SK-N-SH treated with all-trans-retinoic acid at 6 μM for 48 hours (cell line): ENCODE results near the gene C9orf85.

Source experiments
- ATAC-seq: fragments of 200-7000 bp; cut with Tn5 transposase; 3 replicates; pipeline ENCODE4 v1.9.1; 2020; ENCODE audit warnings: mild to moderate bottlenecking, moderate library complexity
- BACH2 ChIP-seq: fragments of 250-450 bp; sonication (Bioruptor Pico); IDR thresholded peaks from 2 replicates; pipeline ENCODE4 v1.9.0; 2021; ENCODE audit warnings: mild to moderate bottlenecking, borderline replicate concordance
- CSDC2 ChIP-seq: fragments of 250-450 bp; sonication (Bioruptor Pico); IDR thresholded peaks from 2 replicates; pipeline ENCODE4 v1.5.0; 2020; ENCODE audit warnings: mild to moderate bottlenecking, moderate library complexity
- ESRRG ChIP-seq: fragments of 250-450 bp; sonication (Bioruptor Pico); IDR thresholded peaks from 2 replicates; pipeline ENCODE4 v1.6.1; 2021; ENCODE audit warnings: mild to moderate bottlenecking
- GLIS3 ChIP-seq: fragments of 250-450 bp; sonication (Bioruptor Pico); IDR thresholded peaks from 2 replicates; pipeline ENCODE4 v1.5.0; 2020; ENCODE audit warnings: mild to moderate bottlenecking, moderate library complexity
- OSR1 ChIP-seq: fragments of 250-450 bp; sonication (Bioruptor Pico); IDR thresholded peaks from 2 replicates; pipeline ENCODE4 v1.8.0; 2022; ENCODE audit warnings: moderate library complexity, mild to moderate bottlenecking, inconsistent platforms
- PATZ1 ChIP-seq: fragments of 250-450 bp; sonication (Bioruptor Pico); IDR thresholded peaks from 2 replicates; pipeline ENCODE4 v1.8.0; 2020; ENCODE audit warnings: mild to moderate bottlenecking, moderate library complexity, borderline replicate concordance
- PPARA ChIP-seq: fragments of 250-450 bp; sonication (Bioruptor Pico); IDR thresholded peaks from 2 replicates; pipeline ENCODE4 v1.5.0; 2020; ENCODE audit warnings: mild to moderate bottlenecking, borderline replicate concordance
- RARB ChIP-seq: fragments of 250-450 bp; sonication (Bioruptor Pico); IDR thresholded peaks from 2 replicates; pipeline ENCODE4 v1.8.0; 2021; ENCODE audit warnings: mild to moderate bottlenecking, moderate library complexity
- SNAI2 ChIP-seq: fragments of 250-450 bp; sonication (Bioruptor Pico); IDR thresholded peaks from 2 replicates; pipeline ENCODE4 v1.5.0; 2020; ENCODE audit warnings: mild to moderate bottlenecking, moderate library complexity
- TCF4 ChIP-seq: fragments of 250-450 bp; sonication (Bioruptor Pico); IDR thresholded peaks from 2 replicates; pipeline ENCODE4 v1.8.0; 2021; ENCODE audit warnings: mild to moderate bottlenecking, moderate library complexity, borderline replicate concordance
- TOX ChIP-seq: fragments of 250-450 bp; sonication (Bioruptor Pico); IDR thresholded peaks from 2 replicates; pipeline ENCODE4 v1.8.0; 2021; ENCODE audit warnings: mild to moderate bottlenecking, moderate library complexity, borderline replicate concordance
- TSHZ2 ChIP-seq: fragments of 250-450 bp; sonication (Bioruptor Pico); IDR thresholded peaks from 2 replicates; pipeline ENCODE4 v1.5.0; 2020; ENCODE audit warnings: mild to moderate bottlenecking, moderate library complexity
- ZC3H10 ChIP-seq: fragments of 250-450 bp; sonication (Bioruptor Pico); IDR thresholded peaks from 2 replicates; pipeline ENCODE4 v1.5.1; 2021; ENCODE audit warnings: mild to moderate bottlenecking, moderate library complexity
- ZFP3 ChIP-seq: fragments of 250-450 bp; sonication (Bioruptor Pico); IDR thresholded peaks from 2 replicates; pipeline ENCODE4 v1.5.0; 2020; ENCODE audit warnings: mild to moderate bottlenecking, moderate library complexity
- ZFP30 ChIP-seq: fragments of 450-650 bp; formaldehyde crosslinking; IDR thresholded peaks from 2 replicates; pipeline ENCODE4 v1.5.0; 2022; ENCODE audit warnings: mild to moderate bottlenecking, moderate library complexity
- ZNF565 ChIP-seq: fragments of 450-650 bp; formaldehyde crosslinking; conservative IDR thresholded peaks from 2 replicates; pipeline ENCODE4 v1.5.0; 2020; ENCODE audit warnings: low read depth, mild to moderate bottlenecking, moderate library complexity
- ZNF70 ChIP-seq: fragments of 450-650 bp; formaldehyde crosslinking; IDR thresholded peaks from 2 replicates; pipeline ENCODE4 v1.5.0; 2020; ENCODE audit warnings: mild to moderate bottlenecking, moderate library complexity
- ZNF8 ChIP-seq: fragments of 450-650 bp; formaldehyde crosslinking; IDR thresholded peaks from 2 replicates; pipeline ENCODE4 v1.5.0; 2020; ENCODE audit warnings: mild to moderate bottlenecking, moderate library complexity
- TF ChIP-seq, protein P1 (sequence below): fragments of 250-450 bp; sonication (Bioruptor Pico); IDR thresholded peaks from 2 replicates; pipeline ENCODE4 v1.8.0; 2021; ENCODE audit warnings: low read depth, mild to moderate bottlenecking, moderate library complexity, borderline replicate concordance
- TF ChIP-seq, protein P2 (sequence below): fragments of 250-450 bp; sonication (Bioruptor Pico); IDR thresholded peaks from 2 replicates; pipeline ENCODE4 v1.5.1; 2020; ENCODE audit warnings: low read depth, mild to moderate bottlenecking, moderate library complexity
- TF ChIP-seq, protein P3 (sequence below): fragments of 250-450 bp; sonication (Bioruptor Pico); IDR thresholded peaks from 2 replicates; pipeline ENCODE4 v1.5.1; 2021; ENCODE audit warnings: mild to moderate bottlenecking, moderate library complexity

C9orf85 gene

DNA sequence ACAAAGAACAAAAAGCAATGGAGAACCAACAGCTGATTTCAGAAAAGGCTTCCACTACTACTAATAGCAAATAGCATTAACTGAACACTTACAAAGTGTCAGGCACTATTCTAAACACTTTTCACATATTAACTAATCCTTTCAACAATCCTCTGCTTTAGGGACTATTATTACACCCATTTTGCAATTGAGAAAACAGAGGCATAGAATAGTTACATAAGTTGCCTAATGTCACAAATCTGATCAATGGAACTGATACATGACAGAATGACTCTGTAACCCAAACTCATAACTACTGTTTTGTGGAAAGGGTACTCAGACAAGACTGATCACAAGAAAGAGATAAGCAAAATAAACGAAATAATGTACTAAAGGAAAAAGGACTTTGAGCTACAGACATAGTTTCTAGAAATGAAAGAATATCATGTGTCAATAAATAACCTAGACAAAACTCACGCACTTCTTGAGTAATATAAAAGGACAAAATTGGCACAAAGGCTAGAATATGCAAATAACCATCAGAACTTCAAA, 31.7 kb upstream of the C9orf85 start:
- TF ChIP-seq PPARA (no peak), ESRRG (CRISPR knock-in tag) (no peak), ZNF70 (CRISPR knock-in tag) (no peak), ZFP30 (no peak), CSDC2 (CRISPR knock-in tag) (no peak), OSR1 (CRISPR knock-in tag) (no peak), TOX (CRISPR knock-in tag) (no peak), PATZ1 (no peak), SNAI2 (CRISPR knock-in tag) (no peak), BACH2 (CRISPR knock-in tag) (no peak), ZNF8 (CRISPR knock-in tag) (no peak), GLIS3 (CRISPR knock-in tag) (no peak), RARB (CRISPR knock-in tag) (no peak), ZFP3 (CRISPR knock-in tag) (no peak), TSHZ2 (CRISPR knock-in tag) (no peak)
- TF ChIP-seq, protein P1, sequence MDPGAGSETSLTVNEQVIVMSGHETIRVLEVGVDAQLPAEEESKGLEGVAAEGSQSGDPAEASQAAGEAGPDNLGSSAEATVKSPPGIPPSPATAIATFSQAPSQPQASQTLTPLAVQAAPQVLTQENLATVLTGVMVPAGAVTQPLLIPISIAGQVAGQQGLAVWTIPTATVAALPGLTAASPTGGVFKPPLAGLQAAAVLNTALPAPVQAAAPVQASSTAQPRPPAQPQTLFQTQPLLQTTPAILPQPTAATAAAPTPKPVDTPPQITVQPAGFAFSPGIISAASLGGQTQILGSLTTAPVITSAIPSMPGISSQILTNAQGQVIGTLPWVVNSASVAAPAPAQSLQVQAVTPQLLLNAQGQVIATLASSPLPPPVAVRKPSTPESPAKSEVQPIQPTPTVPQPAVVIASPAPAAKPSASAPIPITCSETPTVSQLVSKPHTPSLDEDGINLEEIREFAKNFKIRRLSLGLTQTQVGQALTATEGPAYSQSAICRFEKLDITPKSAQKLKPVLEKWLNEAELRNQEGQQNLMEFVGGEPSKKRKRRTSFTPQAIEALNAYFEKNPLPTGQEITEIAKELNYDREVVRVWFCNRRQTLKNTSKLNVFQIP (CRISPR knock-in tag): no peak
- TF ChIP-seq, protein P2, sequence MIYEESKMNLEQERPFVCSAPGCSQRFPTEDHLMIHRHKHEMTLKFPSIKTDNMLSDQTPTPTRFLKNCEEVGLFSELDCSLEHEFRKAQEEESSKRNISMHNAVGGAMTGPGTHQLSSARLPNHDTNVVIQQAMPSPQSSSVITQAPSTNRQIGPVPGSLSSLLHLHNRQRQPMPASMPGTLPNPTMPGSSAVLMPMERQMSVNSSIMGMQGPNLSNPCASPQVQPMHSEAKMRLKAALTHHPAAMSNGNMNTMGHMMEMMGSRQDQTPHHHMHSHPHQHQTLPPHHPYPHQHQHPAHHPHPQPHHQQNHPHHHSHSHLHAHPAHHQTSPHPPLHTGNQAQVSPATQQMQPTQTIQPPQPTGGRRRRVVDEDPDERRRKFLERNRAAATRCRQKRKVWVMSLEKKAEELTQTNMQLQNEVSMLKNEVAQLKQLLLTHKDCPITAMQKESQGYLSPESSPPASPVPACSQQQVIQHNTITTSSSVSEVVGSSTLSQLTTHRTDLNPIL (CRISPR knock-in tag): no peak
- no peak for ATAC-seq

- TF ChIP-seq TOX (CRISPR knock-in tag) (no peak), PATZ1 (no peak), ZNF70 (CRISPR knock-in tag) (no peak), PPARA (no peak), ZC3H10 (CRISPR knock-in tag) (no peak), CSDC2 (CRISPR knock-in tag) (no peak), ZFP3 (CRISPR knock-in tag) (no peak), GLIS3 (CRISPR knock-in tag) (no peak), ZNF8 (CRISPR knock-in tag) (no peak), OSR1 (CRISPR knock-in tag) (no peak), ZNF565 (CRISPR knock-in tag) (no peak), TSHZ2 (CRISPR knock-in tag) (no peak), TCF4 (CRISPR knock-in tag) (no peak), SNAI2 (CRISPR knock-in tag) (no peak), ZFP30 (no peak), ESRRG (CRISPR knock-in tag) (no peak)
- TF ChIP-seq, protein P3, sequence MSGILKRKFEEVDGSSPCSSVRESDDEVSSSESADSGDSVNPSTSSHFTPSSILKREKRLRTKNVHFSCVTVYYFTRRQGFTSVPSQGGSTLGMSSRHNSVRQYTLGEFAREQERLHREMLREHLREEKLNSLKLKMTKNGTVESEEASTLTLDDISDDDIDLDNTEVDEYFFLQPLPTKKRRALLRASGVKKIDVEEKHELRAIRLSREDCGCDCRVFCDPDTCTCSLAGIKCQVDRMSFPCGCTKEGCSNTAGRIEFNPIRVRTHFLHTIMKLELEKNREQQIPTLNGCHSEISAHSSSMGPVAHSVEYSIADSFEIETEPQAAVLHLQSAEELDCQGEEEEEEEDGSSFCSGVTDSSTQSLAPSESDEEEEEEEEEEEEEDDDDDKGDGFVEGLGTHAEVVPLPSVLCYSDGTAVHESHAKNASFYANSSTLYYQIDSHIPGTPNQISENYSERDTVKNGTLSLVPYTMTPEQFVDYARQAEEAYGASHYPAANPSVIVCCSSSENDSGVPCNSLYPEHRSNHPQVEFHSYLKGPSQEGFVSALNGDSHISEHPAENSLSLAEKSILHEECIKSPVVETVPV: no peak
- TF ChIP-seq, protein P2 (CRISPR knock-in tag): no peak
- ATAC-seq: no peak
Observed at GRCh38 chr9:71884005-71884404, 27.4 kb upstream of the C9orf85 start.
